ENCODE data around the gene SORBS2. TPM values are rescaled to one million over a fixed set of nuclear protein-coding genes. Genes with fewer than 3 reads are reported as not detected.

Gene SORBS2
- total RNA-seq, 4 donors from 2014 or later, result 92.7 to 234 (median 122) TPM

- 94 to 100% methylated on average over 1 of the region's 1 CpG for WGBS, 2 donors (ENCODE audit: low coverage in 1 of 2)
- DNase-seq, result no peak
Measured at GRCh38 chr4:185583813-185584212, 228.2 kb downstream of the SORBS2 start.

GRCh38 chr4:185582651-185583400, 229.2 kb downstream of the SORBS2 start:
- Histone ChIP-seq H3K9me3 (no peaks in the 10 kb centered on the region), H3K4me3 (no peak overlapping the region), H3K27me3 (no peaks in the 10 kb centered on the region), H3K36me3 (no peaks in the 10 kb centered on the region), H3K4me1 (no peaks in the 10 kb centered on the region), H3K27ac (no peak overlapping the region)
- intact Hi-C loops (cut with DNase I; ENCODE audit: low total_unique reads) (no loop called here), in situ Hi-C loops (cut with MboI; ENCODE audit: low pct_ligation_motif_present in 1 of 4, low pct_unique_long_range_greater_than_20kb in 1 of 4, low sequenced_read_pairs in 3 of 4) (loop anchor here in 1 of 4 donors (10.0 kb wide), 1 partner anchor 98 kb away; no protein-coding TSS in a partner anchor)
- 85 to 89% methylated on average over 2 to 7 of the region's 7 CpGs for WGBS, 2 donors (ENCODE audit: low coverage in 1 of 2)
- DNase-seq, result no peak
- TF ChIP-seq, protein P1, sequence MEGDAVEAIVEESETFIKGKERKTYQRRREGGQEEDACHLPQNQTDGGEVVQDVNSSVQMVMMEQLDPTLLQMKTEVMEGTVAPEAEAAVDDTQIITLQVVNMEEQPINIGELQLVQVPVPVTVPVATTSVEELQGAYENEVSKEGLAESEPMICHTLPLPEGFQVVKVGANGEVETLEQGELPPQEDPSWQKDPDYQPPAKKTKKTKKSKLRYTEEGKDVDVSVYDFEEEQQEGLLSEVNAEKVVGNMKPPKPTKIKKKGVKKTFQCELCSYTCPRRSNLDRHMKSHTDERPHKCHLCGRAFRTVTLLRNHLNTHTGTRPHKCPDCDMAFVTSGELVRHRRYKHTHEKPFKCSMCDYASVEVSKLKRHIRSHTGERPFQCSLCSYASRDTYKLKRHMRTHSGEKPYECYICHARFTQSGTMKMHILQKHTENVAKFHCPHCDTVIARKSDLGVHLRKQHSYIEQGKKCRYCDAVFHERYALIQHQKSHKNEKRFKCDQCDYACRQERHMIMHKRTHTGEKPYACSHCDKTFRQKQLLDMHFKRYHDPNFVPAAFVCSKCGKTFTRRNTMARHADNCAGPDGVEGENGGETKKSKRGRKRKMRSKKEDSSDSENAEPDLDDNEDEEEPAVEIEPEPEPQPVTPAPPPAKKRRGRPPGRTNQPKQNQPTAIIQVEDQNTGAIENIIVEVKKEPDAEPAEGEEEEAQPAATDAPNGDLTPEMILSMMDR (IDR thresholded peaks at IDR 0.05), result no peak
- TF ChIP-seq POLR2A (IDR thresholded peaks at IDR 0.05), result no peak
- TF ChIP-seq POLR2AphosphoS5 (IDR thresholded peaks at IDR 0.05), result no peak

More at GRCh38 chr4:185583813-185584212, 228.2 kb downstream of the SORBS2 start:
- Histone ChIP-seq H3K27ac (no peak overlapping the region), H3K36me3 (no peaks in the 10 kb centered on the region), H3K4me1 (no peaks in the 10 kb centered on the region), H3K27me3 (no peaks in the 10 kb centered on the region), H3K9me3 (no peaks in the 10 kb centered on the region), H3K4me3 (no peak overlapping the region)
- intact Hi-C loops (cut with DNase I; ENCODE audit: low total_unique reads) (no loop called here), in situ Hi-C loops (cut with MboI; ENCODE audit: low pct_ligation_motif_present in 1 of 4, low pct_unique_long_range_greater_than_20kb in 1 of 4, low sequenced_read_pairs in 3 of 4) (loop anchor here in 1 of 4 donors (10.0 kb wide), 1 partner anchor 99 kb away; no protein-coding TSS in a partner anchor)
- TF ChIP-seq, protein P1 (IDR thresholded peaks at IDR 0.05), result no peak
- TF ChIP-seq POLR2A (IDR thresholded peaks at IDR 0.05), result no peak

GRCh38 chr4:185580699-185581098, 231.3 kb downstream of the SORBS2 start:
- no peak for DNase-seq
- H3K27ac ChIP-seq, result no peak overlapping the region
- 89 to 100% methylated on average over 3 to 12 of the region's 12 CpGs for WGBS, 2 donors (ENCODE audit: low coverage in 1 of 2)
- TF ChIP-seq EP300 (IDR thresholded peaks at IDR 0.05; ENCODE audit: low read depth) (no peak), POLR2AphosphoS5 (IDR thresholded peaks at IDR 0.05) (no peak), POLR2A (IDR thresholded peaks at IDR 0.05) (no peak)
- TF ChIP-seq, protein P1 (IDR thresholded peaks at IDR 0.05), result no peak
- no peaks in the 10 kb centered on the region for H3K9me3 ChIP-seq
- H3K27me3 ChIP-seq, result no peaks in the 10 kb centered on the region
- H3K4me3 ChIP-seq, result no peak overlapping the region
- H3K36me3 ChIP-seq, result no peaks in the 10 kb centered on the region
- H3K4me1 ChIP-seq, result peaks cover 0 to 11% (median 0%) of the 10 kb centered on the region in 4 donors
- intact Hi-C loops (cut with DNase I; ENCODE audit: low total_unique reads), result no loop called here
- in situ Hi-C loops (cut with MboI; ENCODE audit: low pct_ligation_motif_present in 1 of 4, low pct_unique_long_range_greater_than_20kb in 1 of 4, low sequenced_read_pairs in 3 of 4), result loop anchor here in 1 of 4 donors (10.0 kb wide), 1 partner anchor 96 kb away; no protein-coding TSS in a partner anchor

DNA sequence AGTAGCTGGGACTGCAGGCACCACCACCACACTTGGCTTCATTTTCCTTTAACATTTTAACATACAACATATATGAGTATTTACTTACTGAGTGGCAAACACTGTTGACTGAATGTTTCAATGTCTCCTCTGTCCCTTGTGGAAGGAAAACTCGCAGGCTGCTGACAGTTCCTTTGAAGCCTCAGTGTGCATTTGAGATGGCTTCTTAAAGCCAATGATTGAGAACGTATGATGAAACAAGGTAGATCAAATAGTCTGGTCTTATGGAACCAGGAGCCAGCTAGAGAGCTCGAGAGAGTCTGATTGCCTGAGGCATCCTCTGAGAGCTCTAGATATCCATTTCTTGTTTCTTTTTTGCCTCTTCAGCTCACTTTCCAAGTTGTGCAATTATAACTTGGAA, 233.7 kb downstream of the SORBS2 start:
- no peak for DNase-seq
- 68 to 84% methylated on average over 2 to 3 of the region's 3 CpGs for WGBS, 2 donors (ENCODE audit: low coverage in 1 of 2)
- no peaks in the 10 kb centered on the region for H3K36me3 ChIP-seq
- no peaks in the 10 kb centered on the region for H3K9me3 ChIP-seq
- H3K4me3 ChIP-seq, result no peak overlapping the region
- in situ Hi-C loops (cut with MboI; ENCODE audit: low pct_ligation_motif_present in 1 of 4, low pct_unique_long_range_greater_than_20kb in 1 of 4, low sequenced_read_pairs in 3 of 4) (no loop called here), intact Hi-C loops (cut with DNase I; ENCODE audit: low total_unique reads) (no loop called here)
- TF ChIP-seq EP300 (IDR thresholded peaks at IDR 0.05; ENCODE audit: low read depth) (no peak), POLR2AphosphoS5 (IDR thresholded peaks at IDR 0.05) (no peak), POLR2A (IDR thresholded peaks at IDR 0.05) (no peak)
- TF ChIP-seq, protein P1 (IDR thresholded peaks at IDR 0.05), result no peak
- no peak overlapping the region for H3K27ac ChIP-seq
- H3K4me1 ChIP-seq, result peaks cover 0 to 11% (median 0%) of the 10 kb centered on the region in 4 donors
- no peaks in the 10 kb centered on the region for H3K27me3 ChIP-seq

All from transverse colon (tissue), 4 donors.